Natural killer cell treated with Interleukin-12 subunit alpha and Interleukin-12 subunit beta and Interleukin-15 and Interleukin-18, amount 100 ng/mL, for 72 hours (primary cell): ENCODE data around the gene MYMX. TPM values are rescaled to one million over a fixed set of nuclear protein-coding genes. Genes with fewer than 3 reads are reported as not detected.

ENCODE experiments used
- ATAC-seq, 2 donors: fragments of 150-1000 bp; cut with Tn5 transposase in 1 of 2; sonication (Bioruptor Pico), chemical (Tn5 transposase) in 1 of 2; 2 replicates each; pipeline ENCODE4 v1.10.0; 2021
- DNase-seq: peaks from one replicate; pipeline ENCODE4 v3.0.0; 2022; ENCODE audit warnings: low spot score
- H3K27ac Mint-ChIP-seq, 2 donors: 1 replicate in 1 of 2; 2 replicates in 1 of 2; pipeline ENCODE4 v1.8.0; 2022; ENCODE audit warnings: mixed read lengths in 2 of 2, mild to moderate bottlenecking in 1 of 2, moderate library complexity in 1 of 2
- H3K27me3 Mint-ChIP-seq, 2 donors: 1 replicate in 1 of 2; 2 replicates in 1 of 2; pipeline ENCODE4 v1.8.0; 2022; ENCODE audit warnings: mixed read lengths in 2 of 2
- H3K36me3 Mint-ChIP-seq: one replicate; pipeline ENCODE4 v1.8.0; 2022; ENCODE audit warnings: mixed read lengths
- H3K4me1 Mint-ChIP-seq, 2 donors: 1 replicate in 1 of 2; 2 replicates in 1 of 2; pipeline ENCODE4 v1.8.0; 2022; ENCODE audit warnings: low read depth in 2 of 2, mixed read lengths in 2 of 2, mild to moderate bottlenecking in 1 of 2
- H3K4me3 Mint-ChIP-seq: one replicate; pipeline ENCODE4 v1.8.0; 2022; ENCODE audit warnings: mixed read lengths
- H3K9me3 Mint-ChIP-seq: 2 replicates; pipeline ENCODE4 v1.8.0; 2022; ENCODE audit warnings: mixed read lengths
- total RNA-seq, 2 donors: library from RNA; stranded (reverse); gene quantifications; one replicate each; pipeline ENCODE4 v1.2.3, GENCODE V29; 2022

The MYMX gene
- total RNA-seq, 2 donors from 2014 or later, result not detected

GRCh38 chr6:44250718-44251123, 34.0 kb downstream of the MYMX start:
- H3K27ac Mint-ChIP-seq, result peak overlapping the region; percentile 98
- H3K27me3 Mint-ChIP-seq, result no peaks in the 10 kb centered on the region
- peaks cover 65 to 71% of the 10 kb centered on the region in 2 donors for H3K4me1 Mint-ChIP-seq
- peaks cover 71% of the 10 kb centered on the region for H3K36me3 Mint-ChIP-seq
- DNase-seq (no peak), ATAC-seq (no peak)
- H3K4me3 Mint-ChIP-seq, result peak overlapping the region; percentile 94
- H3K9me3 Mint-ChIP-seq, result no peaks in the 10 kb centered on the region

GRCh38 chr6:44251576-44252524, 35.1 kb downstream of the MYMX start:
- Mint-ChIP-seq H3K36me3 (peaks cover 69% of the 10 kb centered on the region), H3K9me3 (no peaks in the 10 kb centered on the region), H3K27me3 (no peaks in the 10 kb centered on the region), H3K27ac (peak overlapping the region; percentile 91 to 98), H3K4me1 (peaks cover 72 to 79% of the 10 kb centered on the region in 2 donors), H3K4me3 (peak overlapping the region; percentile 94)
- ATAC-seq (no peak), DNase-seq (no peak)

GRCh38 chr6:44253307-44254101, 36.8 kb downstream of the MYMX start:
- DNase-seq (no peak), ATAC-seq (no peak)
- Mint-ChIP-seq H3K27me3 (no peaks in the 10 kb centered on the region), H3K9me3 (no peaks in the 10 kb centered on the region), H3K36me3 (peaks cover 55% of the 10 kb centered on the region), H3K4me3 (peak overlapping the region; percentile 94), H3K4me1 (peaks cover 72 to 78% of the 10 kb centered on the region in 2 donors), H3K27ac (peak overlapping the region; percentile 91 to 98)

- no peak for ATAC-seq
- DNase-seq, result no peak
- Mint-ChIP-seq H3K27ac (peak overlapping the region; percentile 91 to 98), H3K9me3 (no peaks in the 10 kb centered on the region), H3K4me1 (peaks cover 70 to 74% of the 10 kb centered on the region in 2 donors), H3K27me3 (no peaks in the 10 kb centered on the region), H3K4me3 (peak overlapping the region; percentile 18), H3K36me3 (peaks cover 46% of the 10 kb centered on the region)
Observed at GRCh38 chr6:44254191-44255104, 37.7 kb downstream of the MYMX start.

GRCh38 chr6:44255105-44255808, 38.5 kb downstream of the MYMX start:
- H3K9me3 Mint-ChIP-seq, result no peaks in the 10 kb centered on the region
- peaks cover 62 to 66% of the 10 kb centered on the region in 2 donors for H3K4me1 Mint-ChIP-seq
- H3K27ac Mint-ChIP-seq, result peak overlapping the region; percentile 91 to 98
- ATAC-seq (peak in 1 of 2 donors; percentile 0), DNase-seq (no peak)
- peak overlapping the region; percentile 88 for H3K4me3 Mint-ChIP-seq
- H3K27me3 Mint-ChIP-seq, result no peaks in the 10 kb centered on the region
- H3K36me3 Mint-ChIP-seq, result peaks cover 38% of the 10 kb centered on the region

GRCh38 chr6:44255871-44256774, 39.4 kb downstream of the MYMX start:
- Mint-ChIP-seq H3K4me1 (peaks cover 65 to 67% of the 10 kb centered on the region in 2 donors), H3K4me3 (peak overlapping the region; percentile 88), H3K9me3 (no peaks in the 10 kb centered on the region), H3K27me3 (no peaks in the 10 kb centered on the region), H3K36me3 (peaks cover 36% of the 10 kb centered on the region), H3K27ac (peak overlapping the region; percentile 91 to 98)
- DNase-seq (no peak), ATAC-seq (no peak)

- Mint-ChIP-seq H3K27ac (peak overlapping the region; percentile 91 to 98), H3K4me1 (peaks cover 64 to 66% of the 10 kb centered on the region in 2 donors), H3K27me3 (no peaks in the 10 kb centered on the region), H3K9me3 (no peaks in the 10 kb centered on the region), H3K36me3 (peaks cover 33% of the 10 kb centered on the region), H3K4me3 (peak overlapping the region; percentile 88)
- DNase-seq (no peak), ATAC-seq (no peak)
Observed at GRCh38 chr6:44256775-44257024, 40.0 kb downstream of the MYMX start.

GRCh38 chr6:44257025-44257752, 40.5 kb downstream of the MYMX start, which contains the start of gene SLC35B2:
SLC35B2 (minus strand) TSS chr6:44257528; CDS start chr6:44257410, 118 bp downstream.
- H3K27ac Mint-ChIP-seq, result peak within 1 kb of the TSS; percentile 93 to 98
- ATAC-seq, result peak; percentile 88 to 89
- no peaks in the 10 kb centered on the region for H3K9me3 Mint-ChIP-seq
- H3K27me3 Mint-ChIP-seq, result no peaks in the 10 kb centered on the region
- H3K36me3 Mint-ChIP-seq, result peaks cover 28% of the 10 kb centered on the region
- DNase-seq, result peak; percentile 80
- H3K4me1 Mint-ChIP-seq, result peaks cover 59 to 63% of the 10 kb centered on the region in 2 donors
- H3K4me3 Mint-ChIP-seq, result peak within 1 kb of the TSS; percentile 88

- ATAC-seq, result peak in 1 of 2 donors; percentile 0
- DNase-seq, result no peak
- Mint-ChIP-seq H3K27ac (peak overlapping the region; percentile 74 to 93), H3K27me3 (no peaks in the 10 kb centered on the region), H3K36me3 (peaks cover 25% of the 10 kb centered on the region), H3K9me3 (no peaks in the 10 kb centered on the region), H3K4me3 (peak overlapping the region; percentile 79), H3K4me1 (peaks cover 63 to 64% of the 10 kb centered on the region in 2 donors)
Observed at GRCh38 chr6:44257753-44258324, 41.1 kb downstream of the MYMX start.

GRCh38 chr6:44258325-44258863, 41.7 kb downstream of the MYMX start:
- no peak for ATAC-seq
- DNase-seq, result no peak
- H3K4me3 Mint-ChIP-seq, result peak overlapping the region; percentile 79
- H3K27ac Mint-ChIP-seq, result peak overlapping the region; percentile 74 to 93
- no peaks in the 10 kb centered on the region for H3K27me3 Mint-ChIP-seq
- H3K36me3 Mint-ChIP-seq, result peaks cover 20% of the 10 kb centered on the region
- H3K9me3 Mint-ChIP-seq, result no peaks in the 10 kb centered on the region
- peaks cover 63 to 64% of the 10 kb centered on the region in 2 donors for H3K4me1 Mint-ChIP-seq

GRCh38 chr6:44258921-44259320, 42.2 kb downstream of the MYMX start:
- H3K4me1 Mint-ChIP-seq, result peaks cover 64 to 68% of the 10 kb centered on the region in 2 donors
- ATAC-seq, result no peak
- no peaks in the 10 kb centered on the region for H3K9me3 Mint-ChIP-seq
- peaks cover 15% of the 10 kb centered on the region for H3K36me3 Mint-ChIP-seq
- no peak for DNase-seq
- H3K4me3 Mint-ChIP-seq, result peak overlapping the region; percentile 79
- peak overlapping the region; percentile 74 to 93 for H3K27ac Mint-ChIP-seq
- H3K27me3 Mint-ChIP-seq, result no peaks in the 10 kb centered on the region
